Smooth muscle cell (in vitro differentiated cells): ENCODE results near the gene CACNB1. TPM values are rescaled to one million over a fixed set of nuclear protein-coding genes. Genes with fewer than 3 reads are reported as not detected.

Experiments
- DNase-seq: peaks from one replicate; lab custom pipeline; 2025; ENCODE audit not compliant: unreplicated experiment; lab: John Stamatoyannopoulos, UW
- H2AFZ ChIP-seq: fragments of 200-600 bp; sonication (generic); 2 replicates; pipeline ENCODE4 v1.6.0; 2016; ENCODE audit warnings: antibody characterized with exemption, low read depth, mild to moderate bottlenecking
- H3F3A ChIP-seq: fragments of 200-600 bp; sonication (generic); 2 replicates; pipeline ENCODE4 v1.6.0; 2017; ENCODE audit warnings: antibody characterized with exemption, low read depth
- H3K27ac ChIP-seq: fragments of 200-600 bp; sonication (generic); 2 replicates; pipeline ENCODE4 v1.5.1; 2016; ENCODE audit warnings: low read depth, mild to moderate bottlenecking
- H3K27me3 ChIP-seq: fragments of 200-600 bp; sonication (generic); 2 replicates; pipeline ENCODE4 v1.6.1; 2016; ENCODE audit warnings: low read depth, mild to moderate bottlenecking
- H3K36me3 ChIP-seq: fragments of 200-600 bp; sonication (generic); 2 replicates; pipeline ENCODE4 v1.5.1; 2016; ENCODE audit warnings: low read depth
- H3K4me1 ChIP-seq: fragments of 200-600 bp; sonication (generic); 2 replicates; pipeline ENCODE4 v1.5.1; 2016; ENCODE audit warnings: low read depth
- H3K4me2 ChIP-seq: fragments of 200-600 bp; sonication (generic); 2 replicates; pipeline ENCODE4 v1.6.0; 2016; ENCODE audit warnings: mild to moderate bottlenecking
- H3K4me3 ChIP-seq: fragments of 200-600 bp; sonication (generic); 2 replicates; pipeline ENCODE4 v1.5.1; 2016; ENCODE audit warnings: mild to moderate bottlenecking
- H3K79me2 ChIP-seq: fragments of 200-600 bp; sonication (generic); 2 replicates; pipeline ENCODE4 v1.6.0; 2016; ENCODE audit warnings: low read depth, mild to moderate bottlenecking
- H3K9ac ChIP-seq: fragments of 200-600 bp; sonication (generic); 2 replicates; pipeline ENCODE4 v1.6.0; 2016; ENCODE audit warnings: low read depth
- H3K9me3 ChIP-seq: fragments of 200-600 bp; sonication (generic); replicated peaks from 2 replicates; pipeline ENCODE4 v1.5.1; 2016; ENCODE audit warnings: low read depth
- H4K20me1 ChIP-seq: fragments of 200-600 bp; sonication (generic); 2 replicates; pipeline ENCODE4 v1.6.0; 2016; ENCODE audit warnings: low read depth
- WGBS: methylation state at CpG from one replicate; pipeline ENCODE4 v1.1.7; 2016; ENCODE audit warnings: low lambda C conversion rate; 5-methylcytosine and 5-hydroxymethylcytosine counted together
- polyA plus RNA-seq: library from polyadenylated mRNA; unstranded; fragments of >200 nt; fragmentation: Nextera tagmentation; extraction: Ambion mirVana; gene quantifications from 2 replicates; pipeline ENCODE4 v1.2.1, GENCODE V29; 2016
- total RNA-seq: library from RNA; depleted of rRNA; stranded (reverse); fragments of >200 nt; gene quantifications from 2 replicates; pipeline ENCODE4 v1.2.3, GENCODE V29; 2014
- TF ChIP-seq, protein P1 (sequence below): fragments of 200-600 bp; sonication (generic); IDR thresholded peaks from 2 replicates; pipeline ENCODE4 v1.5.1; 2017; ENCODE audit warnings: borderline replicate concordance, mild to moderate bottlenecking, antibody characterized with exemption; ENCODE audit not compliant: insufficient read depth, poor library complexity, severe bottlenecking

Gene CACNB1
- total and polyA plus RNA-seq, 2 experiments from 2014 or later, result 7.1 to 9.2 TPM

DNA sequence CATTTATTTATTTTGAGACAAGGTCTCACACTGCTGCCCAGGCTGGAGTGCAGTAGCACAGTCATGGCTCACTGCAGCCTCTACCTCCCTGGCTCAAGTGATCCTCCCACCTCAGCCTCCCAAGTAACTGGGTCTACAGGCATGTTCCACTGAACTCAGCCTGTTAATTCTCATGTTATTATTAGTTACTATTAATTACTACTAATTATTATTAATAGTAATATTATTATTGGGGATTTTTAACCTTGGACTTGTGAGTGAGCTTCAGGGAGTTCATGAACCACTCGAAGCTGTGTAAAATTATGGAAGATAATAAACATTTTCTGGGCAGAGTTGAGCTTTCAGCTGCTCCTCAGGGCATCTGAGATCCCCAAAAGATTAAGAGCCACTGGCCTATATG is 32.9 kb upstream of the CACNB1 start:
- TF ChIP-seq, protein P1, sequence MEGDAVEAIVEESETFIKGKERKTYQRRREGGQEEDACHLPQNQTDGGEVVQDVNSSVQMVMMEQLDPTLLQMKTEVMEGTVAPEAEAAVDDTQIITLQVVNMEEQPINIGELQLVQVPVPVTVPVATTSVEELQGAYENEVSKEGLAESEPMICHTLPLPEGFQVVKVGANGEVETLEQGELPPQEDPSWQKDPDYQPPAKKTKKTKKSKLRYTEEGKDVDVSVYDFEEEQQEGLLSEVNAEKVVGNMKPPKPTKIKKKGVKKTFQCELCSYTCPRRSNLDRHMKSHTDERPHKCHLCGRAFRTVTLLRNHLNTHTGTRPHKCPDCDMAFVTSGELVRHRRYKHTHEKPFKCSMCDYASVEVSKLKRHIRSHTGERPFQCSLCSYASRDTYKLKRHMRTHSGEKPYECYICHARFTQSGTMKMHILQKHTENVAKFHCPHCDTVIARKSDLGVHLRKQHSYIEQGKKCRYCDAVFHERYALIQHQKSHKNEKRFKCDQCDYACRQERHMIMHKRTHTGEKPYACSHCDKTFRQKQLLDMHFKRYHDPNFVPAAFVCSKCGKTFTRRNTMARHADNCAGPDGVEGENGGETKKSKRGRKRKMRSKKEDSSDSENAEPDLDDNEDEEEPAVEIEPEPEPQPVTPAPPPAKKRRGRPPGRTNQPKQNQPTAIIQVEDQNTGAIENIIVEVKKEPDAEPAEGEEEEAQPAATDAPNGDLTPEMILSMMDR, result no peak

DNA sequence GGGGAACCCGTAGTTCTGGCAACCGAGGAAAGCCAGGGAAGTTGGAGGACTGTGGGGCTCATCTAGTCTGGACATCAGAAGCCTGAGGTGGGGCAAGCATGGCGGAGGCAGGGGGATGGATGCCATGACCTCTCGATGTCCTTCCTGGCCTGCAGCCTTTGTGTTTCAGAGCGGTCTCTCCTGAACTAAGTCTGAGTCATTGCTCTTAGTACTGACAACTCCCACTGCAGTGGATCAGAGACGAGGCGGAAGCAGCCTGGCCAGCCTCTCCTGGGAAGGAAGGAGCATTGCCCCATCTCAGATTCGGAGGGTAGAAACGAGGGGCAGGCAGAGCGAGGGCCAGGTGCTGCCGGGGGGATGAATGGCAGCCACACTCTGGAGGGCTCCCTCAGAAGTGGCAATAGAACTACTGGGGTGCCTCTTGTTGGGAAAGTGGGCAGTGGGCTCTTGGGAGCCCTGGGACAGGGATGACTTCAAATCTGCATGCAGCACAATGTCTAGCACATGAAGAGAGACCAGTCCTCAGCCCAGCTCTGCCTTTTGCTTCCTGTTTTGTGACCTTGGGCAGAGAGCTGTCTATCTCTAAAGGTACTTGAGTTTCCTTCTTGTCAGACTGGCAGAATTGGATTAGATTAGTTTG is 31.9 kb upstream of the CACNB1 start:
- Histone ChIP-seq H4K20me1 (no peaks in the 10 kb centered on the region), H2AFZ (no peak overlapping the region), H3F3A (no peaks in the 10 kb centered on the region), H3K4me1 (peaks cover 26% of the 10 kb centered on the region), H3K9me3 (no peaks in the 10 kb centered on the region), H3K4me3 (no peak overlapping the region), H3K79me2 (no peaks in the 10 kb centered on the region), H3K36me3 (no peaks in the 10 kb centered on the region), H3K27ac (no peak overlapping the region), H3K4me2 (no peak overlapping the region), H3K27me3 (peaks cover 23% of the 10 kb centered on the region), H3K9ac (no peak overlapping the region)
- TF ChIP-seq, protein P1, result no peak
- WGBS, result 71% methylated on average over 11 of the region's 11 CpGs
- no peak for DNase-seq

More for the DNA sequence above, 32.9 kb upstream of the CACNB1 start:
- WGBS, result 38% methylated on average over 1 of the region's 1 CpG
- H3K79me2 ChIP-seq, result no peaks in the 10 kb centered on the region
- H3F3A ChIP-seq, result no peaks in the 10 kb centered on the region
- no peaks in the 10 kb centered on the region for H3K36me3 ChIP-seq
- H3K9ac ChIP-seq, result no peak overlapping the region
- DNase-seq, result no peak
- no peaks in the 10 kb centered on the region for H3K9me3 ChIP-seq
- H3K4me2 ChIP-seq, result no peak overlapping the region
- peaks cover 17% of the 10 kb centered on the region for H3K4me1 ChIP-seq
- no peak overlapping the region for H3K4me3 ChIP-seq
- no peak overlapping the region for H3K27ac ChIP-seq
- H2AFZ ChIP-seq, result no peak overlapping the region
- H3K27me3 ChIP-seq, result peaks cover 13% of the 10 kb centered on the region
- no peaks in the 10 kb centered on the region for H4K20me1 ChIP-seq

- Histone ChIP-seq H3K4me2 (no peak overlapping the region), H3F3A (no peaks in the 10 kb centered on the region), H4K20me1 (no peaks in the 10 kb centered on the region), H3K27ac (no peak overlapping the region), H3K4me1 (peaks cover 26% of the 10 kb centered on the region), H3K9me3 (no peaks in the 10 kb centered on the region), H2AFZ (no peak overlapping the region), H3K9ac (no peak overlapping the region), H3K4me3 (no peak overlapping the region), H3K79me2 (no peaks in the 10 kb centered on the region), H3K36me3 (no peaks in the 10 kb centered on the region), H3K27me3 (peaks cover 42% of the 10 kb centered on the region)
- TF ChIP-seq, protein P1, result no peak
- WGBS, result 93% methylated on average over 2 of the region's 2 CpGs
- no peak for DNase-seq
Measured at GRCh38 chr17:39227364-39227919, 30.0 kb upstream of the CACNB1 start.
